ENCODE results near the gene RNU5D-1.
"Not testable (repeated sequence)": the region's sequence is repeated elsewhere in the genome, so short reads cannot be mapped to it uniquely, and the experiment has no call there.

The RNU5D-1 gene

DNA sequence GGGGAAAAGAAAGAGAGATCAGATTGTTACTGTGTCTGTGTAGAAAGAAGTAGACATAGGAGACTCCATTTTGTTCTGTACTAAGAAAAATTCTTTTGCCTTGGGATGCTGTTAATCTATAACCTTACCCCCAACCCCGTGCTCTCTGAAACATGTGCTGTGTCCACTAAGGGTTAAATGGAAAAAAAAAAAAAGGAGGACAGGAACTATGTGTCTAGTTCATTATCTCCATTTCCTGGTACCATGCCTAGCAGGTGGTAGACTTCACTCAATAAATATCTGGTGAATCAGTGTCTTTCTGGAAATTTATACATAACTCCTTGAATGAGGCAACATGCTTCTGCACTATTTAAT, 8.0 kb upstream of the RNU5D-1 start:
- Histone ChIP-seq H4K91ac (ENCODE audit: low read depth, low read length) (peak overlapping the region; percentile 87), H4K8ac (ENCODE audit: low read depth, low read length) (peak overlapping the region; percentile 99), H3K4me2 (ENCODE audit: low read length) (peak overlapping the region; percentile 72)
- not testable (repeated sequence) for H3K4ac ChIP-seq (ENCODE audit: low read depth, low read length); H4K12ac ChIP-seq (ENCODE audit: low read depth, low read length); H2BK120ac ChIP-seq (ENCODE audit: insufficient read depth, low read length, poor library complexity); H3K36me3 ChIP-seq (ENCODE audit: control insufficient read depth in 1 of 2, insufficient read depth in 2 of 2, low read length in 2 of 2); DNase-seq; H3K18ac ChIP-seq (ENCODE audit: low read length); H3K9me3 ChIP-seq (ENCODE audit: insufficient read depth, low read depth, low read length); H3K27ac ChIP-seq (ENCODE audit: low read depth, low read length); H2BK12ac ChIP-seq (ENCODE audit: low read length); H2AFZ ChIP-seq (ENCODE audit: insufficient read depth, low read length, poor library complexity); H2AK5ac ChIP-seq (ENCODE audit: low read length); H3K79me1 ChIP-seq (ENCODE audit: low read length); H3K9ac ChIP-seq (ENCODE audit: low read length); H3K4me1 ChIP-seq (ENCODE audit: control insufficient read depth in 1 of 2, insufficient read depth in 2 of 2, low read length in 2 of 2); H2BK5ac ChIP-seq (ENCODE audit: low read depth, low read length, poor library complexity); H3K79me2 ChIP-seq (ENCODE audit: control insufficient read depth, insufficient read depth, low read length, poor library complexity); H3K27me3 ChIP-seq (ENCODE audit: insufficient read depth, low read length); H3K4me3 ChIP-seq (ENCODE audit: low read depth, low read length); H3K14ac ChIP-seq (ENCODE audit: low read length); H3K23ac ChIP-seq (ENCODE audit: low read length)
- no CpG with 5 or more reads among the region's 1 CpG for WGBS (ENCODE audit: extremely low coverage, insufficient coverage, insufficient read length)

- H2BK5ac ChIP-seq (ENCODE audit: low read depth, low read length, poor library complexity), result no peak overlapping the region
- no peaks in the 10 kb centered on the region for H3K27me3 ChIP-seq (ENCODE audit: insufficient read depth, low read length)
- no peak overlapping the region for H3K23ac ChIP-seq (ENCODE audit: low read length)
- no peak overlapping the region for H4K91ac ChIP-seq (ENCODE audit: low read depth, low read length)
- no peak overlapping the region for H3K4ac ChIP-seq (ENCODE audit: low read depth, low read length)
- no peak overlapping the region for H4K12ac ChIP-seq (ENCODE audit: low read depth, low read length)
- no peak overlapping the region for H3K18ac ChIP-seq (ENCODE audit: low read length)
- no peak overlapping the region for H3K27ac ChIP-seq (ENCODE audit: low read depth, low read length)
- no peak overlapping the region for H3K4me3 ChIP-seq (ENCODE audit: low read depth, low read length)
- peaks cover 10% of the 10 kb centered on the region for H3K79me1 ChIP-seq (ENCODE audit: low read length)
- no peak overlapping the region for H3K4me2 ChIP-seq (ENCODE audit: low read length)
- no peaks in the 10 kb centered on the region for H3K36me3 ChIP-seq (ENCODE audit: control insufficient read depth in 1 of 2, insufficient read depth in 2 of 2, low read length in 2 of 2)
- no peak overlapping the region for H2BK12ac ChIP-seq (ENCODE audit: low read length)
- no peak overlapping the region for H2BK120ac ChIP-seq (ENCODE audit: insufficient read depth, low read length, poor library complexity)
- no peak overlapping the region for H3K9ac ChIP-seq (ENCODE audit: low read length)
- no peak overlapping the region for H4K8ac ChIP-seq (ENCODE audit: low read depth, low read length)
- peaks cover 5% of the 10 kb centered on the region for H3K9me3 ChIP-seq (ENCODE audit: insufficient read depth, low read depth, low read length)
- DNase-seq, result no peak
- H3K79me2 ChIP-seq (ENCODE audit: control insufficient read depth, insufficient read depth, low read length, poor library complexity), result peaks cover 6% of the 10 kb centered on the region
- H2AFZ ChIP-seq (ENCODE audit: insufficient read depth, low read length, poor library complexity), result no peak overlapping the region
- peaks cover 3 to 4% of the 10 kb centered on the region in 2 experiments for H3K4me1 ChIP-seq (ENCODE audit: control insufficient read depth in 1 of 2, insufficient read depth in 2 of 2, low read length in 2 of 2)
- no CpG with 5 or more reads among the region's 1 CpG for WGBS (ENCODE audit: extremely low coverage, insufficient coverage, insufficient read length)
- H3K14ac ChIP-seq (ENCODE audit: low read length), result no peak overlapping the region
- H2AK5ac ChIP-seq (ENCODE audit: low read length), result no peak overlapping the region
Measured at GRCh38 chr1:44735992-44736391, 5.0 kb upstream of the RNU5D-1 start.

DNA sequence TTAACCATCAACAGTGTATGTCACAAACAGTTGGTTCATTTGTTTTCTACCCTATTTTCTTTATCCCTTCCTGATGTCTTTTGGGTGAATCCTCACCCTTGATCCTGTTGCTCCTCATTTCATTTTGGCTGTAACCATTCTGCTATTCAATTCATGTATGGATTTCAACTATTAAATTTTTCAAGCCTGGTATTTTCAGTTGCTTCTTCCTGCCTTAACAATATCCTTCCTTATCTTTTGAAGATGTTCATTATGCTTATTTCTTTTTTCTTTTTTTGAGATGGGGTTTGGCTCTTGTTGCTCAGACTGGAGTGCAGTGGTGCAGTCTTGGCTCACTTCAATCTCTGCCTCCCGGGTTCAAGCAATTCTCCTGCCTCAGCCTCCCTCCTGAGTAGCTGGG, 2.8 kb upstream of the RNU5D-1 start:
- Histone ChIP-seq H3K79me2 (ENCODE audit: control insufficient read depth, insufficient read depth, low read length, poor library complexity) (no peaks in the 10 kb centered on the region), H3K9me3 (ENCODE audit: insufficient read depth, low read depth, low read length) (peaks cover 5% of the 10 kb centered on the region), H4K91ac (ENCODE audit: low read depth, low read length) (no peak overlapping the region), H2BK5ac (ENCODE audit: low read depth, low read length, poor library complexity) (no peak overlapping the region), H2BK12ac (ENCODE audit: low read length) (no peak overlapping the region), H3K36me3 (ENCODE audit: control insufficient read depth in 1 of 2, insufficient read depth in 2 of 2, low read length in 2 of 2) (no peaks in the 10 kb centered on the region), H3K4me3 (ENCODE audit: low read depth, low read length) (no peak overlapping the region), H4K8ac (ENCODE audit: low read depth, low read length) (no peak overlapping the region), H3K27ac (ENCODE audit: low read depth, low read length) (no peak overlapping the region), H3K4me1 (ENCODE audit: control insufficient read depth in 1 of 2, insufficient read depth in 2 of 2, low read length in 2 of 2) (peaks cover 2% of the 10 kb centered on the region in 2 experiments), H3K14ac (ENCODE audit: low read length) (no peak overlapping the region), H3K4me2 (ENCODE audit: low read length) (no peak overlapping the region), H3K79me1 (ENCODE audit: low read length) (peaks cover 3% of the 10 kb centered on the region), H3K23ac (ENCODE audit: low read length) (no peak overlapping the region), H2BK120ac (ENCODE audit: insufficient read depth, low read length, poor library complexity) (no peak overlapping the region), H2AFZ (ENCODE audit: insufficient read depth, low read length, poor library complexity) (no peak overlapping the region), H3K18ac (ENCODE audit: low read length) (no peak overlapping the region), H3K27me3 (ENCODE audit: insufficient read depth, low read length) (no peaks in the 10 kb centered on the region), H4K12ac (ENCODE audit: low read depth, low read length) (no peak overlapping the region), H3K4ac (ENCODE audit: low read depth, low read length) (no peak overlapping the region), H3K9ac (ENCODE audit: low read length) (no peak overlapping the region), H2AK5ac (ENCODE audit: low read length) (no peak overlapping the region)
- DNase-seq, result no peak
- WGBS (ENCODE audit: extremely low coverage, insufficient coverage, insufficient read length), result no CpG with 5 or more reads among the region's 1 CpG

GRCh38 chr1:44733365-44733764, 2.4 kb upstream of the RNU5D-1 start:
- H3K14ac ChIP-seq (ENCODE audit: low read length), result no peak overlapping the region
- no peak overlapping the region for H3K4ac ChIP-seq (ENCODE audit: low read depth, low read length)
- no peak overlapping the region for H4K91ac ChIP-seq (ENCODE audit: low read depth, low read length)
- no peak overlapping the region for H2AK5ac ChIP-seq (ENCODE audit: low read length)
- H2BK5ac ChIP-seq (ENCODE audit: low read depth, low read length, poor library complexity), result no peak overlapping the region
- no peaks in the 10 kb centered on the region for H3K27me3 ChIP-seq (ENCODE audit: insufficient read depth, low read length)
- H3K9ac ChIP-seq (ENCODE audit: low read length), result no peak overlapping the region
- H2BK12ac ChIP-seq (ENCODE audit: low read length), result no peak overlapping the region
- no peak overlapping the region for H3K27ac ChIP-seq (ENCODE audit: low read depth, low read length)
- H3K36me3 ChIP-seq (ENCODE audit: control insufficient read depth in 1 of 2, insufficient read depth in 2 of 2, low read length in 2 of 2), result no peaks in the 10 kb centered on the region
- H3K4me1 ChIP-seq (ENCODE audit: control insufficient read depth in 1 of 2, insufficient read depth in 2 of 2, low read length in 2 of 2), result peaks cover 2% of the 10 kb centered on the region in 2 experiments
- H3K4me3 ChIP-seq (ENCODE audit: low read depth, low read length), result no peak overlapping the region
- H2AFZ ChIP-seq (ENCODE audit: insufficient read depth, low read length, poor library complexity), result no peak overlapping the region
- peaks cover 3% of the 10 kb centered on the region for H3K79me1 ChIP-seq (ENCODE audit: low read length)
- no peaks in the 10 kb centered on the region for H3K79me2 ChIP-seq (ENCODE audit: control insufficient read depth, insufficient read depth, low read length, poor library complexity)
- no peak overlapping the region for H2BK120ac ChIP-seq (ENCODE audit: insufficient read depth, low read length, poor library complexity)
- WGBS (ENCODE audit: extremely low coverage, insufficient coverage, insufficient read length), result no CpG with 5 or more reads among the region's 1 CpG
- peaks cover 5% of the 10 kb centered on the region for H3K9me3 ChIP-seq (ENCODE audit: insufficient read depth, low read depth, low read length)
- H4K12ac ChIP-seq (ENCODE audit: low read depth, low read length), result no peak overlapping the region
- no peak overlapping the region for H4K8ac ChIP-seq (ENCODE audit: low read depth, low read length)
- no peak for DNase-seq
- H3K18ac ChIP-seq (ENCODE audit: low read length), result no peak overlapping the region
- H3K4me2 ChIP-seq (ENCODE audit: low read length), result no peak overlapping the region
- no peak overlapping the region for H3K23ac ChIP-seq (ENCODE audit: low read length)

Data from trophoblast cell (in vitro differentiated cells and primary cell).